ENCODE results near the gene FMNL2.
"Not testable (repeated sequence)": the region's sequence is repeated elsewhere in the genome, so short reads cannot be mapped to it uniquely, and the experiment has no call there.

FMNL2 gene

GRCh38 chr2:152375174-152375573 lies 40.2 kb downstream of the FMNL2 start:
- DNase-seq (ENCODE audit: low read depth) = no peak

GRCh38 chr2:152376385-152376784 lies 41.4 kb downstream of the FMNL2 start:
- DNase-seq (ENCODE audit: low read depth) = no peak

- no peak for DNase-seq (ENCODE audit: low read depth)
Observed at GRCh38 chr2:152376968-152377367, 42.0 kb downstream of the FMNL2 start.

GRCh38 chr2:152379089-152379488 lies 44.1 kb downstream of the FMNL2 start:
- DNase-seq (ENCODE audit: low read depth) = no peak

- no peak for DNase-seq (ENCODE audit: low read depth)
Observed at GRCh38 chr2:152380261-152381055, 45.5 kb downstream of the FMNL2 start.

GRCh38 chr2:152383702-152384101 lies 48.7 kb downstream of the FMNL2 start:
- no peak for DNase-seq (ENCODE audit: low read depth)

- DNase-seq (ENCODE audit: low read depth) = no peak
Observed at GRCh38 chr2:152384992-152385391, 50.0 kb downstream of the FMNL2 start.

- DNase-seq (ENCODE audit: low read depth) = no peak
Observed at GRCh38 chr2:152385650-152386049, 50.7 kb downstream of the FMNL2 start.

- no peak for DNase-seq (ENCODE audit: low read depth)
Observed at GRCh38 chr2:152386266-152386665, 51.3 kb downstream of the FMNL2 start.

GRCh38 chr2:152387041-152387440 lies 52.1 kb downstream of the FMNL2 start:
- no peak for DNase-seq (ENCODE audit: low read depth)

- DNase-seq (ENCODE audit: low read depth) = not testable (repeated sequence)
Observed at GRCh38 chr2:152388269-152388668, 53.3 kb downstream of the FMNL2 start.

GRCh38 chr2:152389483-152389882 lies 54.5 kb downstream of the FMNL2 start:
- no peak for DNase-seq (ENCODE audit: low read depth)

- no peak for DNase-seq (ENCODE audit: low read depth)
Observed at GRCh38 chr2:152390837-152391236, 55.9 kb downstream of the FMNL2 start.

GRCh38 chr2:152391318-152391717 lies 56.3 kb downstream of the FMNL2 start:
- DNase-seq (ENCODE audit: low read depth) = no peak

- DNase-seq (ENCODE audit: low read depth) = no peak
Observed at GRCh38 chr2:152393377-152393776, 58.4 kb downstream of the FMNL2 start.

GRCh38 chr2:152394326-152394725 lies 59.4 kb downstream of the FMNL2 start:
- DNase-seq (ENCODE audit: low read depth) = no peak

- no peak for DNase-seq (ENCODE audit: low read depth)
Observed at GRCh38 chr2:152395103-152395502, 60.1 kb downstream of the FMNL2 start.

- no peak for DNase-seq (ENCODE audit: low read depth)
Observed at GRCh38 chr2:152395572-152395971, 60.6 kb downstream of the FMNL2 start.

GRCh38 chr2:152396051-152396511 lies 61.1 kb downstream of the FMNL2 start:
- DNase-seq (ENCODE audit: low read depth) = no peak

- no peak for DNase-seq (ENCODE audit: low read depth)
Observed at GRCh38 chr2:152396763-152397162, 61.8 kb downstream of the FMNL2 start.

- DNase-seq (ENCODE audit: low read depth) = no peak
Observed at GRCh38 chr2:152399003-152399402, 64.0 kb downstream of the FMNL2 start.

GRCh38 chr2:152400607-152401214 lies 65.7 kb downstream of the FMNL2 start:
- no peak for DNase-seq (ENCODE audit: low read depth)
